HG02973 (cell line): ENCODE results near the gene TAF1L.
A peak's percentile ranks its signal among the peaks of the same experiment; 100 is the strongest.
"Not testable (repeated sequence)": the region's sequence is repeated elsewhere in the genome, so short reads cannot be mapped to it uniquely, and the experiment has no call there.

ENCODE experiments used
- ATAC-seq: cut with Tn5 transposase; IDR thresholded peaks from one replicate; pipeline ENCODE4 v1.9.1; 2021; ENCODE audit warnings: moderate library complexity; ENCODE audit not compliant: unreplicated experiment

The TAF1L gene

GRCh38 chr9:32635362-32635761 is at the start of gene TAF1L:
Gene TAF1L (minus strand): TSS chr9:32635669. CDS start chr9:32635579, 90 bp downstream.
- ATAC-seq = no peak

GRCh38 chr9:32681751-32682150 is 46.3 kb upstream of the TAF1L start:
- no peak for ATAC-seq

- ATAC-seq = no peak
These were observed 42.5 kb upstream of the TAF1L start for GRCh38 chr9:32677931-32678330.

DNA sequence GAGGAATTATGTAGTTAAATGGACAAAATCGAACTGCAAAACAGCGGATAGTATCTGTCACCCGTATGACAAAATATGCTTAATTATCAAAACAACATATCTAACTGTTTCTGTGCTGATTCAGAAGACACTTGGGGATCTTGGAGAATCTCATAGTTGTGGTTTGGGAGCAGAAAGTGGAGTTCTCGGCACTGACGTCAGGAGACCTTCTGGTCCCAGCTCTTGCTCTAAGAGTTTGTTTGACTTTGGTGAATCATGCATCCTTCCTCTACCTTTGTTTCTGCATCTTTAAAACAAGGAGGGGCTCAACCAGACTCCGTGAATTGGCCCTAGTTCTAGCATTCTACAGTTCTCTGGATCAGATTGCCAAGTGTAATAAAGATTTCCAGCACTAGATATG is 37.0 kb upstream of the TAF1L start:
- ATAC-seq = no peak

DNA sequence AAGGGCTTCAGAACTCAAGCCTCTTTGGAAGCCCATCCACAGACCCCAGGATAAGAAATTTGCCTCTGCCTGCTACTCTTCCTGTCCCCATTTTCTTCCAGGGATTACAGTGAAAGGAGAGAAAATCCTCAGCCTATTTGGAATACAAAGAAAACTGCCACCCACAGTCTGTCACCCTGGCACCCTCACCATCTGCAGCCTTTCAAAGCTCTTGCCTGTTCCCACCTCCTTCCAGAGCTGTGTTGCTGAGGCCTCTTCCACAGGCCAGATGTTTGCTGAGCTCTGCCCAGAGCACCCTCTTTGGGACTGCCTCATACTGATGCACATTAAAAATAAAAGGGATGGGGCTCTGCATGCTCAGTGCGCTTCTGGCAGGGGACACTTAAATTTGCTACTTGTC is 35.9 kb upstream of the TAF1L start:
- no peak for ATAC-seq

DNA sequence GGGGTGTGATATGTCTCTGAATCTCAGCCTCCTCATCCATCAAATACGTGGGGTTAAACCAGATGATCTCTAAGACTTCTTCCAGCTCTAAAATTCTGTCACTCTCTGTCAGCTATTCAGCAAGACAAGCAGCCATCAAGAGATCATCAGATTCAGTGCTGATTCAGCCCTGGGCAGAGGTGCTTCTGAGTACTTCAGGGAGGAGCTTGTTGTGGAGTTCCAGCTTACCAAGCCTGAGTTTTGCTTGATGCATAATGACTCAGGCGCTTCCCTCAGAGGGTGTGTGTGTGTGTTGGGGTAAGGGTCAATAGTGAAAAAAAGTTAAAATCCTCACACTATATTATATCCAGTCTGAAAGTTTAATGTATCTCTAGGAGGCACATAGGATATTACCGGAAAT is 29.6 kb upstream of the TAF1L start:
- ATAC-seq = no peak

DNA sequence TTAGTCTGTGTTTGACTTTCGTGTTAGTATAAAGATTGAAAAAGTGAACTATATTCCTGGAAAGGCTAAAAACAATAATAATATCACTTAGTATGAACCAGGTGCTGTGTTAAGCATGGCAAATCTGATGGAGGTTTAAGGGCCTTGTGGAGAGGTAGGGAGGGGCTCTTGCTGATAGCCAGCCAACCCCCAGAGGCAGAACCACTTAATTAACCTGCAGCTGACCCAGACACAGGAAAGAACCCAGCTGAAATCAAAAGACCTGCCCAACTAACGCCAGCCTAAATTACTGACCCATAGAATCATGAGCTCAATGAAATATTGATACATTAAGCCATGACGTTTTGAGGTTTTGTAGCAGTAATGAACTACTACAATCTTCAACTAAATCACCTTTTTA is 28.3 kb upstream of the TAF1L start:
- no peak for ATAC-seq

DNA sequence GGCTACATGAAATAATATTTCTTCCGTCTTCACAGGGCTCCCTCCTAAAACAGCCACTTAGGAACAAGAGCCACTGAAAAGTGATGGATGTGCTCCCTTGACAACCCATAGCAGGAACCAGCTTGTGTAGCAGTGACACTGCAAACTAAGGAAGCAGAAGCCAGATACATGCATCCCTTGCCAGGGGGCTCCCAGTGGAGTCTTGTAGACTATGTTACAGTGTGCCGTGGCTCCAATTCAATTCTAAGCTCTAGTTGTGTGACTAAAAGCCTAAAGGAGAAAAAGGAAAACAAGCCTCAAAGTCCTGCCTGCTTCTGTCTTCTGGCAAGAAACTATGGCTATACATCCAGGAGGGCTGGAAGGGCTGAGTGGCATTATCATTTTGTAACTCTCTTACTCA is 12.2 kb upstream of the TAF1L start:
- ATAC-seq = no peak

- no peak for ATAC-seq
These were observed 9.2 kb upstream of the TAF1L start for GRCh38 chr9:32644698-32645097.

GRCh38 chr9:32633151-32633550 is 2.3 kb downstream of the TAF1L start:
- ATAC-seq = not testable (repeated sequence)

DNA sequence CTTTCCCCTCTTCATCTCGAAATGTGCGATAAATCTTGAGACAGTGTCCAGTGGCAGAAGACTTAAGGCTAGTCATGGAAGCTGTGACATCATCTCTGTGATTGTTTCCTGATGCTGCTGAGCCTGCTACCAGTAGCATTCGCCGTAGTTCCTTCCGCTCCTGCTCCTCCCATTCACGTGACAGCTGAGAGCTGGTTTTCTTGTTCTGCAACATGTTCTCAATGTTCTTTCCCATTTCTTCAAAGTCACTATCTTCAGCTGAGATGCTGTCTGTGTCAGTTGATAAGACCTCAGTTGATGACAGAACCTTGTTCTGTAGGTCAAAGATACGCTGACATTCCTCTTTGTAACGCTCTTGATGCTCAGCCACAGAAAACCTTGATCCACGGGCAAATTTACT is 3.5 kb downstream of the TAF1L start:
- no peak for ATAC-seq

DNA sequence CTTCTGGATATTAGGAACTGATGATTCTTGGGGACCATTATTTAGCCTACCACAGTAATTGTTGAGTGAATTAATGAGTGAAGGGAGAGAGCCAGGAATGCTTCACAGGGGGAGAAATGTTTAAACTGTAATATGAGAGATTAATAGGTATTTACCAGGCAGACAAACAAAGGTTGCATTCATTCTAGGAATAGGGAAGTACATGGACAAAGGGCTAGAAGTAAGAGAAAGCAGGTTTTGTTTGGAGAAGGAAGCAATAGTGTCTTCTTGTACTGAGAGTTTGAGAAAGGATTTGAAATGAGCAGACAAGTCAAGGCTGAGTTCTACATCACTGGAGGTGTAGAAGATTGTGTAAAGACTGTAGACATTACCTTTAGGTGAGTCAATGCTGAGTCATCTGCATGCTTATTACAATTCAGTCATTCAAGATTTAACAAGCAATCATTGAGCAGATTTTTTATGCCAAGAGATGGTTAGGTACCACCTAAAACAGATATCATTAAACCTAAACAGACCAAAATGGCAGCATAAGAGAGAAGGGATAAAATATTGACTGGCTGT is 8.0 kb downstream of the TAF1L start:
- no peak for ATAC-seq

DNA sequence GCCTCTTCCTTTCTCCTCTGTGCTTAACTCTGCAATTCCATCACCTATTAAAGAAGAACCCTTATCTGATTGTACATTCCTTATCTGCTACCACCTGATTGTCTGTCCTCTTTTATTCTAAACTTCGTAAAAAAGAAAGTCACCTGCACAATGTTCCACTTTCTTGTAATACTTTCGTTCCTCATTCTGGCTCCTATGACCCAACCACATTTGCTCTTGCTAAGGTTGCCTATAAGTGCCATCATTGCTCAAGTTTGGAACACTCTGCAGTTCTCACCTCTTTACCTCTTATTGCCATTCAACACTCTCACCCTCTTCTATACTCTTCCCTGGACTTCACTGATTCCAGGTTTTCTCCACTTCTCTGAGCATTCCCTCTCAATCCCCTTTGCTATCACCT is 10.1 kb downstream of the TAF1L start:
- no peak for ATAC-seq

- no peak for ATAC-seq
These were observed 12.5 kb downstream of the TAF1L start for GRCh38 chr9:32622948-32623347.

- ATAC-seq = no peak
These were observed 17.2 kb downstream of the TAF1L start for GRCh38 chr9:32618261-32618660.

GRCh38 chr9:32606811-32607210 is 28.7 kb downstream of the TAF1L start:
- ATAC-seq = no peak

- ATAC-seq = peak; percentile 84
These were observed 31.3 kb downstream of the TAF1L start for GRCh38 chr9:32603914-32604852.

- ATAC-seq = not testable (repeated sequence)
These were observed 36.4 kb downstream of the TAF1L start for GRCh38 chr9:32599021-32599420.

- ATAC-seq = no peak
These were observed 38.5 kb downstream of the TAF1L start for GRCh38 chr9:32596936-32597335.

- ATAC-seq = no peak
These were observed 39.2 kb downstream of the TAF1L start for GRCh38 chr9:32596096-32596865.

DNA sequence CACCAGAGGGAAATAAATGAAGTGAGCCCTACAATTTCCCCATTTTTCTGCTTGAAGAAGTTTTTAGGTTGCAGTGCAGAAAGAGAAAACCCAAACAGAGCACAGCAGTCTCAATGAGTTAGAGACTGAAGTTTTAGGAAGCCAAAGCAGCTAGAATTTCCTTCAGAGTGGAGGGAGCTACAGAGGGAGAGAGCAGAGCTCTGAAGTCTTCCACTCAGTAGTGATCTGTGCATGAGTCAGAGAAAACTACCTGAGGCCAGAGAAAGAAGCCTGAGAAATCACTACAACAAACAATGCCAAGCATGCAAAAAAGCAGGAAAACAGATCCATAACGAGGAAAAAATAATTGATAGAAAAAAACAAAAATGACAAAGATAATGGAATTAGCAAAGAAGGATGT is 44.6 kb downstream of the TAF1L start:
- ATAC-seq = no peak

DNA sequence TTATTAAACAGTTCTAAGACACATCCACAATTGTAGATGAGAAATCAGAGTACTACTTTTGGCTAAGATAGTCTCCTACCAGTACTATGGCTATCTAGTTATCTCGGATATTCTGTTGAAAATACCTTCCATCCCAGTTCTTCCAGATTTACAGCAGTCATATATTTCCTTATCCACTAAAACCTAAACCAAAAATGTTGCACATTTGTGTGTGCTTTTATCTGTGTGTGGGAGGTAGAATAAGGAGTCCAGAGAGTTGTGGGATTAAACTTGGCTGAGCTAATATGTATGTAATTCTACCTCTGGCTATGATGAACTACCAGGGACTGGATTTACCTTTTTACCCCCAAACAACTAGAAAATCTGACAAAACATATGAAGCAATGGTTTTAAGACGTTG is 45.0 kb downstream of the TAF1L start:
- no peak for ATAC-seq
